ENCODE measurements around the gene KCNC3. TPM values are rescaled to one million over a fixed set of nuclear protein-coding genes. Genes with fewer than 3 reads are reported as not detected.
A peak's percentile ranks its signal among the peaks of the same experiment; 100 is the strongest.

KCNC3 gene
- total and polyA plus RNA-seq, 2 of the 13 experiments (the other 11 are each of a cell fraction or from before 2014, with no cell fraction given) = 0.29 to 1.7 TPM

DNA sequence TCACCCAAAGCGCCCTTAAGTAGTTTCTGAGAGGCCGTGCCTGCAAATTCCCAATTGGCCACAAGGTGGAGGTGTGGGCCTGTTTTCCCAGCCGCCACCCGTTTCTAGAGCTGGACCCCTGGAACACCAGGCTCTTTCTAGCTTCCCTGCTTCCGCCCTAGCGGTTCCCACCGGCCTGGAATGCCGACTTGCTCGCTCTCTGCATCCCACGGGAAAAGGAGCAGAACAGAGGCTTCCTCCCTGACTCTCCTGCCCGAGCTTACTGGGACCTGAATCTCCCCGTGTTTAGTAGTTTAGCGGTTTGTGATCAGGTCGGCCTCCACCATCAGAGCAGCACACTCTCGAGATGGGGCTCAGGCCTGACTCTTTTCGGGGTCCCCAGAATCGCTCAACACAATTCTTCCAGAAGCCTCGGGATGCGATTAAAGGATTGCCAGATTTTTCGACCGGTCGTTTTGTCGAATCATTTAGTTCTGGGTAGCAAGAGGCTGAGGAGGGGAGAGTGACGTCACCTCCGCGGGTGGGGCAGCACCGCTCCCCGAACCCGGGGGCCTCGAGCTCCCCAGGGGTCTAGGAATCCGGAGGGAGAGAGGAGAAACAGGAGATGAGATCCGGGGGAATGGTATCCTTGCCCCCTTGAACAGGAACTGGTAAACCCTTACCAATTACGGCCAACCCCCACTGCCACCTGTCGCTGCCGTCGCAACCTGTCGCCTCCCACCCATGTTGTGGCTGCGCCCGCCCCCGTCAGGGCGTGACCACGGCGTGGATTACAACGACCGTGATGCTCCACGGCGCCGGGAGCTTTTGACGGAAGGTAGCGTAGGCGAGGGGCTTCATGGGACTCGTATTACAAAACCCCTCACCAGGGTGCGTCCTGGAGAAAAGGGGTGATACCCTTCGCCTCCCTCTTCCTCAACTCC lies 28.3 kb upstream of the KCNC3 start (continued):
- TF ChIP-seq SAP130 (CRISPR knock-in tag; IDR thresholded peaks at IDR 0.05; ENCODE audit: low read depth) = peak; percentile 30; the same call in 1 of the 2 replicates
- no peak for TF ChIP-seq WIZ (CRISPR knock-in tag; IDR thresholded peaks at IDR 0.05)
- 0 out of 2 replicates have a peak, but pooled peaks have one; percentile 21 for TF ChIP-seq THAP11 (CRISPR knock-in tag; IDR thresholded peaks at IDR 0.05)
- TF ChIP-seq NFKB2 (CRISPR knock-in tag; IDR thresholded peaks at IDR 0.05; ENCODE audit: borderline replicate concordance) = no peak
- TF ChIP-seq, protein P1, sequence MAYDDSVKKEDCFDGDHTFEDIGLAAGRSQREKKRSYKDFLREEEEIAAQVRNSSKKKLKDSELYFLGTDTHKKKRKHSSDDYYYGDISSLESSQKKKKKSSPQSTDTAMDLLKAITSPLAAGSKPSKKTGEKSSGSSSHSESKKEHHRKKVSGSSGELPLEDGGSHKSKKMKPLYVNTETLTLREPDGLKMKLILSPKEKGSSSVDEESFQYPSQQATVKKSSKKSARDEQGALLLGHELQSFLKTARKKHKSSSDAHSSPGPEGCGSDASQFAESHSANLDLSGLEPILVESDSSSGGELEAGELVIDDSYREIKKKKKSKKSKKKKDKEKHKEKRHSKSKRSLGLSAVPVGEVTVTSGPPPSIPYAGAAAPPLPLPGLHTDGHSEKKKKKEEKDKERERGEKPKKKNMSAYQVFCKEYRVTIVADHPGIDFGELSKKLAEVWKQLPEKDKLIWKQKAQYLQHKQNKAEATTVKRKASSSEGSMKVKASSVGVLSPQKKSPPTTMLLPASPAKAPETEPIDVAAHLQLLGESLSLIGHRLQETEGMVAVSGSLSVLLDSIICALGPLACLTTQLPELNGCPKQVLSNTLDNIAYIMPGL (CRISPR knock-in tag; IDR thresholded peaks at IDR 0.05; ENCODE audit: borderline replicate concordance in 1 of 2, low read depth in 1 of 2) = peak; percentile 47; a peak in 3 of 4 replicates
- TF ChIP-seq ZNF292 (CRISPR knock-in tag; IDR thresholded peaks at IDR 0.05; ENCODE audit: borderline replicate concordance, low read depth) = no peak
- TF ChIP-seq ZFX (CRISPR knock-in tag; IDR thresholded peaks at IDR 0.05; ENCODE audit: low read depth) = peak; percentile 39; the same call in 1 of the 2 replicates
- no peak for TF ChIP-seq SP4 (CRISPR knock-in tag; IDR thresholded peaks at IDR 0.05)
- peak; percentile 36 for TF ChIP-seq ZFP36 (IDR thresholded peaks at IDR 0.05; ENCODE audit: borderline replicate concordance, low read depth, low read length, partially characterized antibody)
- TF ChIP-seq NFE2L2 (IDR thresholded peaks at IDR 0.05; ENCODE audit: low read length) = no peak
- TF ChIP-seq GATAD1 (CRISPR knock-in tag; IDR thresholded peaks at IDR 0.05) = 0 out of 2 replicates have a peak, but pooled peaks have one; percentile 12
- peak; percentile 29; the same call in 1 of the 2 replicates for TF ChIP-seq ZNF605 (CRISPR knock-in tag; IDR thresholded peaks at IDR 0.05)
- TF ChIP-seq, protein P2, sequence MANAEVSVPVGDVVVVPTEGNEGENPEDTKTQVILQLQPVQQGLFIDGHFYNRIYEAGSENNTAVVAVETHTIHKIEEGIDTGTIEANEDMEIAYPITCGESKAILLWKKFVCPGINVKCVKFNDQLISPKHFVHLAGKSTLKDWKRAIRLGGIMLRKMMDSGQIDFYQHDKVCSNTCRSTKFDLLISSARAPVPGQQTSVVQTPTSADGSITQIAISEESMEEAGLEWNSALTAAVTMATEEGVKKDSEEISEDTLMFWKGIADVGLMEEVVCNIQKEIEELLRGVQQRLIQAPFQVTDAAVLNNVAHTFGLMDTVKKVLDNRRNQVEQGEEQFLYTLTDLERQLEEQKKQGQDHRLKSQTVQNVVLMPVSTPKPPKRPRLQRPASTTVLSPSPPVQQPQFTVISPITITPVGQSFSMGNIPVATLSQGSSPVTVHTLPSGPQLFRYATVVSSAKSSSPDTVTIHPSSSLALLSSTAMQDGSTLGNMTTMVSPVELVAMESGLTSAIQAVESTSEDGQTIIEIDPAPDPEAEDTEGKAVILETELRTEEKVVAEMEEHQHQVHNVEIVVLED (CRISPR knock-in tag; IDR thresholded peaks at IDR 0.05; ENCODE audit: borderline replicate concordance) = no peak
- TF ChIP-seq IKZF4 (CRISPR knock-in tag; IDR thresholded peaks at IDR 0.05; ENCODE audit: borderline replicate concordance, low read depth, not compliant biosample characterization) = no peak
- TF ChIP-seq TGIF2 (CRISPR knock-in tag; IDR thresholded peaks at IDR 0.05) = no peak
- no peak for TF ChIP-seq ZNF101 (CRISPR knock-in tag; IDR thresholded peaks at IDR 0.05; ENCODE audit: borderline replicate concordance, low read depth)
- TF ChIP-seq, protein P3, sequence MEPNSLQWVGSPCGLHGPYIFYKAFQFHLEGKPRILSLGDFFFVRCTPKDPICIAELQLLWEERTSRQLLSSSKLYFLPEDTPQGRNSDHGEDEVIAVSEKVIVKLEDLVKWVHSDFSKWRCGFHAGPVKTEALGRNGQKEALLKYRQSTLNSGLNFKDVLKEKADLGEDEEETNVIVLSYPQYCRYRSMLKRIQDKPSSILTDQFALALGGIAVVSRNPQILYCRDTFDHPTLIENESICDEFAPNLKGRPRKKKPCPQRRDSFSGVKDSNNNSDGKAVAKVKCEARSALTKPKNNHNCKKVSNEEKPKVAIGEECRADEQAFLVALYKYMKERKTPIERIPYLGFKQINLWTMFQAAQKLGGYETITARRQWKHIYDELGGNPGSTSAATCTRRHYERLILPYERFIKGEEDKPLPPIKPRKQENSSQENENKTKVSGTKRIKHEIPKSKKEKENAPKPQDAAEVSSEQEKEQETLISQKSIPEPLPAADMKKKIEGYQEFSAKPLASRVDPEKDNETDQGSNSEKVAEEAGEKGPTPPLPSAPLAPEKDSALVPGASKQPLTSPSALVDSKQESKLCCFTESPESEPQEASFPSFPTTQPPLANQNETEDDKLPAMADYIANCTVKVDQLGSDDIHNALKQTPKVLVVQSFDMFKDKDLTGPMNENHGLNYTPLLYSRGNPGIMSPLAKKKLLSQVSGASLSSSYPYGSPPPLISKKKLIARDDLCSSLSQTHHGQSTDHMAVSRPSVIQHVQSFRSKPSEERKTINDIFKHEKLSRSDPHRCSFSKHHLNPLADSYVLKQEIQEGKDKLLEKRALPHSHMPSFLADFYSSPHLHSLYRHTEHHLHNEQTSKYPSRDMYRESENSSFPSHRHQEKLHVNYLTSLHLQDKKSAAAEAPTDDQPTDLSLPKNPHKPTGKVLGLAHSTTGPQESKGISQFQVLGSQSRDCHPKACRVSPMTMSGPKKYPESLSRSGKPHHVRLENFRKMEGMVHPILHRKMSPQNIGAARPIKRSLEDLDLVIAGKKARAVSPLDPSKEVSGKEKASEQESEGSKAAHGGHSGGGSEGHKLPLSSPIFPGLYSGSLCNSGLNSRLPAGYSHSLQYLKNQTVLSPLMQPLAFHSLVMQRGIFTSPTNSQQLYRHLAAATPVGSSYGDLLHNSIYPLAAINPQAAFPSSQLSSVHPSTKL (CRISPR knock-in tag; IDR thresholded peaks at IDR 0.05) = 0 out of 2 replicates have a peak, but pooled peaks have one; percentile 14
- no peak for TF ChIP-seq ZNF451 (CRISPR knock-in tag; IDR thresholded peaks at IDR 0.05)
- TF ChIP-seq ZNF891 (CRISPR knock-in tag; IDR thresholded peaks at IDR 0.05) = peak; percentile 59; the same call in 1 of the 2 replicates
- peak; percentile 27; the same call in 1 of the 2 replicates for TF ChIP-seq ZNF350 (CRISPR knock-in tag; IDR thresholded peaks at IDR 0.05; ENCODE audit: borderline replicate concordance, low read depth)
- TF ChIP-seq FOXO1 (CRISPR knock-in tag; IDR thresholded peaks at IDR 0.05) = no peak
- TF ChIP-seq SMAD9 (CRISPR knock-in tag; IDR thresholded peaks at IDR 0.05) = no peak

All from HepG2 (cell line).